NCI-H1092 (cell line): ENCODE results near the gene SH3PXD2A.
"Not testable (repeated sequence)": the region's sequence is repeated elsewhere in the genome, so short reads cannot be mapped to it uniquely, and the experiment has no call there.

ENCODE experiments used
- DNase-seq: peaks from one replicate; lab custom pipeline; 2025; lab: John Stamatoyannopoulos, UW

SH3PXD2A gene

DNA sequence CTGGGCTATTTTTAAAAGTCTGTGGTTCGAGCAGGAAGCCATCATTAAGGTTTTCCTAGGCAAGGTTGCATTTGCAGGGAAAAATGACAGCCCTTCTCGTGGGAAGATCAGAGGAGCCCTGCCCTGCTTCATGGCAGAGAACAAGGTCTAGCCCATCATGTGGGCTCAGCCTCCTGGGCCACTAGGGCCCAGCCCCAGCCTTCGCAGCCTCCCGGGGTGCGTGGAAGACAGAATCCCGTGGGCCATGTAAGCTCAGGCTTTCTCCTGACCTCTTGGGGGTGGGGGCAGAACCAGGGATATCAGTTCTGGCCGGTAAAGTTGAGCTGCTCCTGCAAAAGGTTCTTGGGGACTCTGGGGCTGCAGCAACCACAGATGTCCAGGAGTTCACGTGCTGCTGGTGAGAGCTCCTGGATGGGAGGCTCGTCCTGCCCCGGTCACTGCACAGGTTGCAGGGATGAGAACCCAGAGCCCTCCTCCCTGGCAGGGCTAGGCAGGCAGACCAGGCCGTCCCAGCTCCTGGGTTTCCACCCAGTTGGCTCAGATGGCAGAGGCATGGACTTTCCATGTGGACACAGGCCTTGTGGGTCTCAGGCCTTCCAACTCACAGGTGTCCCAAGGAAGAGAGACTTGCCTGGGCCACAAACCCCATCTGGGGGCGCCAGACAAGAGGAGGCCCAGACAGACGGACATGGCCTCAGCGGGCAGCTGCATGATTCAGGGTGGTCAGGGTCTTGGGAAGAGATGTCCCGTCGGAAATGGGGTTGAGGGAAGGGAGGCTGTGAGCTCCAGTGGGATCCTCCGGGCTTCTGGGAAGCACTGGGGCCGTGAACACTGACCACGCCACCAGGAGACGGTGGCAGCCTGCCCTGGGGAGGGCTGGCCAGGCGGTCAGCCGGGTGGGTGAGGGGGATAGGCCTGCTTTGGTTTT lies 235.7 kb downstream of the SH3PXD2A start:
- DNase-seq, result no peak

DNA sequence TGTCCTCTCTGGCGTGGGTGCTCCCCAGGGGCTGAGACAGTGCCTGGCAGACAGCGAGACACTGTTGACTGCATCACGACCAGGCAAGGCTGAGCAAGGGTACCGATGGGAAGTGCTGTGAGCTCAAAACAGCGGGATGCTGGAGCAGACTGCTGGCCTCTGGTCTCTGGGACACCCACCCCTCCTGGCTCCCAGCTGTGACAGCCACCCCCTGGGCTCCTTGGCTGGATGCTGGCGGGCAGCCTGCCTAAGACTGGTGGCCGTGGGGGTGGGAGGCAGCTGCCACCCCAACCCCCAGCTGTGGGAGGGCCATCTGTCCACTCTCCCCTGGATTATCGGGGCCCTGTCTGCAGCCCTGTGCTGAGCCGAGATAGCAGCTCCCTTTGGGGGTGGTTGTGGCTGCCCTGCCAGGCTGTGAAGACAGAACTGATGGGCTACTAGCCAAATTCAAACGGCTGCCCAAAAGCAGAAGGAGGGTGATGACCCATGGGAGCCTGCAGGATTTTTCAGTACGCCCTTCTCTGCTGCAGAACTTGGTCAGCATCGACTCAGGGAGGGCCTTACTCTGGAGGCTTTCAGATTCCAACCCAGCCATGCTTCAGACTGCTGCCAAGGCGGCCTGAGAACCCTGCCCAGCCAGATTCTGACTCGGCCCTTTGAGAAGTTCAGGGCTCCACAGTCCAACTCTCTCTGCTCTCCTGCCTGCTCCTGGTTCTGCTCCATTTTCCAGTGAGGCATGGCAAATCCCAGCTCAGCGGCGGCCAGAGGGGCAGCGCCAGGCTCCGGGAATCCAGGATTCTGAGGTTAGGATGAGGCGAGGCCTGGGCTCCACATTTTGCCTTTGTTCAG lies 236.6 kb downstream of the SH3PXD2A start:
- no peak for DNase-seq

DNA sequence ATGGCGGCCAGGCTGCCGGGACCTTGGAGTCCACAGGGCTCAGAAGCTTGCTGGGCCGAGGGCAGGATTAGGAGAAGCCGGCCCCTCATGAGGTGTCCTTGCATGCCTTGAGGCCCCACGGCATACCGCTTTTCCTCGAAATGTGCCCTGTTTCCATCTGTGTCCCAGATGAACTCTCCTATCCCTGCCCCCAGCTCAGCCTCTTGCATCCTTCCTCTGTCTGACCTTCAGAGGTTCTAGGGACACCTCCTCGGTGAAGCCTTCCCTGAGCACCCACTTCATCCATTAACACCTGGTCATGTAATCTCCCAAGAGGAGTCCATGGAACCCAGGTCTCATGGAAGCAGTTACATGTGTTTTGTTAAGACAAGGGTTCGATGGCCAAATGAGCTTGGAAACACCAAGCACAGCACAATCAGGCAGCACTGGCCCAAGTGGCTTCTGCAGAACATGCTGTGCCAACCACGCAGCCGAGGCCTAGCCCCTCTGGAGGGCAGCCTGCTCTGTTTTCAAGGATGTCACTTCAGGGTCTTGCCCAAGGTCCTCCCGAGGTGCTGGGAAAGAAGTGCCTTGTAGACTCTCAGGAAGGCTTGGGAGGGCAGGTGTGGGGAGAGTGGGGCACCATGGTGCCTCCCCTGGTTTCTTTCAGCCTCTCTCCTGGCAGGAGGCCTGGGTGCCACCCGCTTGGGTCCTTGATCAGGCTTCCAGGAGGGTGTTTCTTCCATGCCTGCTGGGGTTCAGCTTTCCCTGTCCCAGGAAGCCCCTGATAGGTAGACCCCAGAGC lies 237.6 kb downstream of the SH3PXD2A start:
- no peak for DNase-seq

DNA sequence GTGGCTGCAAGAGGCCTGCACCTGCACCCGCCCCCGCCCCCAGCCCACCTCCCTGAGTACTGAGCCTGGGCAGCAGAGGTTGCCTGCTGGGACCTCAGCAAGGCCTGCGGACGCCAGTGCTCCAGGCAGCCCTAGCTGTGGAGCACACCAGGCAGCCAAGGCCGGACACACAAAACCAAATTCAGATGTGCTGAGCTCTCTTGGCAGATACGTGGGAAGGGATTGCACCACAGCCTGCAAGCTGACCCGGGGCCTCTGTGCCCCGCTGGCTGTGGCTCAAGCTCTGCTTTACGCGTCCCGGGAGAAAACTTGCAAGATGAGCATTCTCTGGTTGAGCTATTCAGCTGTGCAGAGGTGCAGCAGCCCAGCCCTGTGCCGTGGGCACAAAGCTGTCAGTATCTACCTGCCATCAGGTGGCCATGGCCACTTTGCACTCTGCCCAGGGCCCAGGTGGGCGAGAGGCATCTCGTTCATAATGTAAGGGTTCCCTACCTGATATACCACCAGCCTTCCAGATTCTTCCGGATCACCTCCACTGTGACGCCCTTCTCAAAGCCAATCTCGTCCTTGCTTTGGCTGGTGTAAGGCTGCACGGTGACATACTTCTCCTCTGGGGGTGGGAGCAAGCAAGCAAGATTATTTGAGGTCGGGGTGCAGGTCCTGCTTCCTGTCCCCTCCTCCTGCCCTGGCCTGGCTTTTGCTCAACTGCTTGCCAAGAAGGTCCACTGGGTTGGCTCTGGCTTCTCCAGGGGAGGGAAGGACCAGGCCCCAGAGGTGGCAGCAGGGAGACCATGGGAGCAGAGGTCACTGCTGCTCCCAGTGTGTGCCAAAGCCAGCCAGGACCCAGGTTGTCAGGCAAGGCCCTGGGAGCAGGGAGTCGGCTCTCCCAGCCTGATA lies 238.4 kb downstream of the SH3PXD2A start:
- DNase-seq, result no peak

DNA sequence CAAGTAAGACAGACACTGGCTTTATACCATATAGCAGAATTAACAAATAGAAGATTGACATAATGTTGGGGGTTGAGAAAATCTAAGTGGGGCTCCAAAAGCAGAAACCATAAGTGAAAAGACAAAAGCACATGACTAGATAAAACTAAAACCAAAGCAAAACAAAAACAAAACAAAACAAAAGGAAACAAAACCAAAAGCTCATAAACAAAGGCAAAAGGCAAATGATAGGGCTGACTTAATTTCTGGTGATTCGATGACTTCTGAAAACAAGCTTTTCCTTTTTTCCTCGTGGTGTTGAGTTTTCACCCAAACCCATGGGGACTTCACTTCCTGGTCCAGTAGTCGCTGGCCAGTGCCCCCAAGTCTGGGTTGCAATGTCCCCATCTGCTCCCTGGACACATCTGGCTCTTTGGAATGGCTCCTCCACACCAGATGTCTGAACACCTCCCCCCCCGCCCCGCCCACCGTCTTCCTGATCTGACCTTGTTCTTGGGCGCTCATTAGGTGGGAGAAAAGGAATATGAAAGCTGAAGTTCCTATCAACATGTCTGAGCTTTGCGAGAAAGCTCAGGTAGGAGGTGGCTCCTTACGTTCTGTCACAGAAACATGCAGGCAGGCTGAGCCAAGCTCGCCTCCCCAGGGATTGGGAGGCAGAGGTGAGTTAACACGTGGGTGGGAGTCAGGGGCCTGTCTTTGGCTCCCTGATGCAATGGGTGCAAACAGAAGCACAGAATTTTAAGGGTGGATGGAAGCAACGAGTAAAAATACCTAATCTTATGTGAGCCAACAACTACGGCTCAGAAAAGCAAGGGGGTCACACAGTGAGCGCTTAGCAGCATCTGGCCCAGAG lies 240.8 kb downstream of the SH3PXD2A start:
- DNase-seq, result no peak

DNA sequence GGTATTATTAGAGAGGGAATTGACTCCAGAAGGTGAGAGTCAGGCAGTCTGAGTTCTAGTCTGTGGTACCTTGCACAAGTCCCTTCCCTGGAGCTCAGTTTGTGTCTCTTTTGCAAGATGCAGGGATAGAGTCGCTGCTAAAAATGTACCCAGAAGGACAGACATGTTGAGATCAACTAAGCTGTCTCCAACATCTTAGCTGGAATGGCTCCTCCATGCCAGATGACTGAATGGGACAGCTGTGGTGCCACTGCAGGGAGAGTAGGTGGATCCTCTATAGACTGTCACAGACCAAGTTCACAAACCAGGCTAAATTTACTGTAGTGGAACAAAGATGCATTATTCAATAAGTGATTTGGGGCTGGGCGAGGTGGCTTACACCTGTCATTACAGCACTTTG lies 241.8 kb downstream of the SH3PXD2A start:
- no peak for DNase-seq

DNA sequence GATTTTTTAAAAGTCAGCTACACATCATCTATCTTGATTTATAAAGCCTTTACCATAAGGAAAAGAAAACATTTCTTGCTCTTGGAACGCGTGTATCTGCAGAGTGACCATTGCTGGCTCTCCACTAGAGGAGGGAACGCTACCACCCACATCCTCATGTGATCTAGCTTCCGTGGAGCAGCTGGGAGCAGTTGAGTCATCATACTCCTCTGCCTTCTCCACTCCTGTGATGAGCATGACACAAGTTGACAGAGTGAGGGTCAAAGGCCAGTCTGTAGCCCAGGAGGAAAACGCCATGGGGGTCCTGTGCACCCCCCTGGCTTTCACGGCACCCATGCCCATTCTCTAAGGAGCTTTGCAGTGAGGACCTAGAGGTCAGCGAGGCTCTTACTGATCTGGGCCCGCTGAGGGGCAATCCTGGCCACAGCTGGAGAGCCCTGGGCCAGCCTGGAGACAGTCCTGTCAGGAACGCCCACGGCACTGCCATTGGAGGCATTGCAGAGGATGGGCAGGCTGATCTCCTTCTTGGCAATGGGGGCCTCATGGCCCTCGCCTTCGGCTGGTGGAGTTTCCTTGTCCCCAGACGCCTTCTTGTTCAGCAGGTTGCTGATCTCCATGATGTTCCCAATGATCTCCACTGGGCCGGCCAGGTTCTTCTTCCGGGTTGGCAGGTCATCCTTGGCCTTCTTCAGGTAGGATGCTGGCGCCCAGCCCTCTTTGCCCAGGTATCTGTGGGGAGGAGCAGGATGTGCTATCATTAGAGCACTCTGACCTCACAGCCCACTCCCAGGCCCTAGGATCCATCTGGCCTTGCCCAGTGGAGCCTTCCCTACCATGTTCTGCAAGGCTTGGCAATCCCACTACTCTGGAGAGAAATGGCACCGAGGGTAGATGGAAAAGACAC lies 242.7 kb downstream of the SH3PXD2A start:
- DNase-seq, result no peak

DNA sequence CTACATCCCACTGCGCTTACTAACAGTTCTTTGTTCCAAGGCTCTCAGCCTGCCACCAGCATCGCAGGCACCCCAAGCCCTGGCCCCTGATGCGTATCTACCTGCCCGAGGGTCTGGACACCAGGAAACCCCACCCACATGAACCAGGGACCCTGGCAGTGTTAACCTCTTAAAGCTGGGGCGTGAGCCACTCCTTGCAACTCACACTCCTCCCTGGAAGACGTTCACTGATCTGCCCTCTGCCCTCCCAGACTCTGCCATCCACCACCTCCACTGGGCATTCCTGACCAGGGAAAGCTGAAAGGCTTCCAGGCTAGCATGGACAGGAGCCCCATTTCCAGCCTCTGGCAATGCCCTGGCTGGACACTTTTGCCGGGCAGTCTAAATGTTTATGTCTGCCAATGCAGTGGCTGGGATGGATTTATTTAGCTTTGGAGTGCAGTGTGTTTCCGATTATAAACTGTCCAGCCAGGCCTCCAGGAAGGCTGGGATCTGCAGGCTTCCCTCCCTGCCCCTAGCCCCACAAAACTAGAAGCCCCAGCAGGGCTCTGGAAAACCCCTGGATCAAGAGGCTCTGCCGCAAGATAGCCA lies 244.4 kb downstream of the SH3PXD2A start:
- no peak for DNase-seq

DNA sequence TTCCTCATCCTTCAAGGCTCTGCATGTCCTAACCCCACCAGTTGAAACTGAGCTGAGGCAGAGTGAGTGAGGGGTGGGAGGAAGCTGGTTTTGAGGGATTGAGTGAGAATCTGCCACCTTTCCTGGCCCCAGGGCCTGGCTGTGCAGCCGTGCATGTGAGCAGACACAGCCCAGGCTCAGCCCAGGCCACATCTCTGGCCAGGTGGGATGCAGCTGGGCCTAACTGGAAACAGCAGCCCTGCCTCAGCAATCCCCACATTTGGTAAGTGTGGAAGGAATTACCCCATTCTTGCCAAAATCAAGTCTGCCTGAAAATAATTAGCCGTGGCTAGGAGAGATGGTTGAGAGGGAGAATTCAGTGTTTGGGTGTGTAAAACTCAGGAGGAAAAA lies 245.3 kb downstream of the SH3PXD2A start:
- no peak for DNase-seq

DNA sequence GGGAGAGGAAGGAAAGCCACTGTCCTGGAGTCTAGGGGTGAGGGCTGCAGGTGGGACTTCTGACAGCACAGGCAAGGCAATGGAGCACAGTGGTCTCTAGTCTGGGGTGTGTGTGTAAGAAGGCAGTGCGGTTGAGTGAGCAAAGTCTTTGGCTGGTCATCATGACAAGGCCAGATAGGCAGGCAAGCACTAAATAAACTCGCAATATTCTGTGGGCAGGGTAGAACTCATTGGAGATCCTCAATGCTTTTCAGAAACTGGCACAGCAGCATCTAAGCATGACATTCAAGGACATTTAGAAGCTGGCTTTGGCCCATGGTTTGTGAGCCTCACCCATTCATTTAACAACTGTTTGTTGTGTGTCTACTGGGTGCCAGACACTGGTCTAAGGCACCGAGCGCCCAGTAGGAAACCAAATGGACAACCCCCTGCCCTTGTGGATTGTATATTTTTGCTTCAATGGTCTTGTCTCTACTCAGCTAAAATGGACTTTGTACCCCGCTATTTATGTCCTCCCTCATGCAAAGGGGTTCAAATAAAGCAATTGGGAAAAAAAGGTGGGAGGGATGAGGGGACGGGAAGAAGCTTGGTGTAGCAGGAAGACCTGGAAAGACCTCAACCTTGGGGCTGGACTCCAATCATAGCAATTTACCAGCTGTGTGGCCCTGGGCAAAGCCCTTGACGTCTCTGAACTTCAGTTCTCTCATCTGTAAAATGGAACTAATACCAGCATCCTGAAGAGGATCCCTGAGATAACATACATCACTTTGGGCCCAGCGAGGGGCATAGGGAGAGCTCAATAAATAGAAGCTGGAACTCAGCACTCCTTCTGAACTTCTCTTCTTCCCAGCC lies 245.9 kb downstream of the SH3PXD2A start:
- DNase-seq, result no peak

DNA sequence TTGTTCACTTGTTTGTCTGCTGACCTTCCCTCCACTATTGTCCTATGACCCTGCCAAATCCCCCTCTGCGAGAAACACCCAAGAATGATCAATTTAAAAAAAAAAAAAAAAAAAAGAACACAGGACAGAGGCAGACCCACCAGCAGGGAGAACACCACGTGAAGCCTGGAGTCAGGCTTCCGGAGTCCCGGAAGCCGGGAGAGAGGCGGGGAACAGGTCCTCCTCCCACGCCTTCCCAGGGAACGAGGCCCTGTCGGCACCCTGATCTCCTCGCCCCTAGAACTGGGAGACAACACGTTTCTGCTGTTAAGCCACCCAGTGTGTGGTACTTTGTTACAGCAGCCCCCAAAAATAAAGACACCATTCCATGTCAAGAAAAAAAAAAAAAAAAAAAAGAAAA lies 247.3 kb downstream of the SH3PXD2A start:
- not testable (repeated sequence) for DNase-seq

DNA sequence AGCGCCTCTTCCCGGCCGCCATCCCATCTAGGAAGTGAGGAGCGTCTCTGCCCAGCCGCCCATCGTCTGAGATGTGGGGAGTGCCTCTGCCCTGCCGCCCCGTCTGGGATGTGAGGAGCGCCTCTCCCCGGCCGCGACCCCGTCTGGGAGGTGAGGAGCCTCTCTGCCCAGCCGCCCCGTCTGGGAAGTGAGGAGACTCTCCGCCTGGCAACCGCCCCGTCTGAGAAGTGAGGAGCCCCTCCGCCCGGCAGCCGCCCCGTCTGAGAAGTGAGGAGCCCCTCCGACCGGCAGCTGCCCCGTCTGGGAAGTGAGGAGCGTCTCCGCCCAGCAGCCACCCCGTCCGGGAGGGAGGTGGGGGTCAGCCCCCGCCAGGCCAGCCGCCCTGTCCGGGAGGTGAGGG lies 248.3 kb downstream of the SH3PXD2A start:
- DNase-seq, result not testable (repeated sequence)

DNA sequence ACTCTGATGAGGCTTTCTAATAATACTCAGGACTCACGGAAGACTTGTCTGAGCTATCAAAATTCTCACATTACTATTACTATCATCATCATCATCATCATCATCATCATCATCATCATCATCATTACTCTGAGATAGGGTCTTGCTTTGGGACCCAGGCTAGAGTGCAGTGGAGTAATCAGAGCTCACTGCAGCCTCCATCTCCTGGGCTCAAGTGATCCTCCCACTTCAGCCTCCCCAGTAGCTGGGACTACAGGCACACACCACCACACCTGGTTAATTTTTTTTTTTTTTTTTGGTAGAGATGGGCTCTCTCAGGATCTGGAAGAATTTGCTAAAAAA lies 249.3 kb downstream of the SH3PXD2A start:
- DNase-seq, result not testable (repeated sequence)

DNA sequence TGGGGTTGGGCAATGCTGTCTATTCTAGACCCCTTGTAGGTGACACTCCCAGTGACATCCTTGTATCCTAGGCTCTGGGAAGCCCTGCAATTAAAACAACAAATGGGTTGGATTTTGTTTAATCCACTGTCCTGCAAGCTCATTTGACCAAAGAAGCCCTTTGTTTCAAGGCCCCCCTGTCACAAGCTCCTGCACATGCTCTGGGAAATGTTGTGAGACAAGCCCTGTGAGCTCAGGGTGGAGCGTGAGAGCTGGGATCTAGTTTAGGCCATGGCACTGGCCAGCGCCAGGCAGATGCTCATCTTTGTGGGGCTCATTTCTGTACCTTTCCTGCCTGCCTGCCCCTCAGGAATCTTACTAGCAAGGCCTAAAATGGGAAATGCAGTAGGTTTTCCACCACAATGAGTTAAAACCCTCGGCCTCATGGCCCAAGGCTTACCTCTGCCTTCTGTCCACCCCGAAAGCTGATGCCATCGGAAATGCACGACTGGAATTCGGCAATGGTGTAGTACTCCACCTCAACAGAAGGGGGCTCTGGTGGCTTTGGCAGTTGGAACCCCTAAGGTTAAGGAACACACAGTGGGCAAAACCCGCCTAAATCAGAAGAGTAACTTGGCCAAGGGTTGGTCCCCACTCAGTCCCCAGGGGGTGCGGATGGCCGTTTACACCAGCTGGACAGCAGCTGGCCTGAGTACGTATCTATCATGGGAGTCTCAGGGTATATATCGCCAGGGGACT lies 249.8 kb downstream of the SH3PXD2A start:
- no peak for DNase-seq

DNA sequence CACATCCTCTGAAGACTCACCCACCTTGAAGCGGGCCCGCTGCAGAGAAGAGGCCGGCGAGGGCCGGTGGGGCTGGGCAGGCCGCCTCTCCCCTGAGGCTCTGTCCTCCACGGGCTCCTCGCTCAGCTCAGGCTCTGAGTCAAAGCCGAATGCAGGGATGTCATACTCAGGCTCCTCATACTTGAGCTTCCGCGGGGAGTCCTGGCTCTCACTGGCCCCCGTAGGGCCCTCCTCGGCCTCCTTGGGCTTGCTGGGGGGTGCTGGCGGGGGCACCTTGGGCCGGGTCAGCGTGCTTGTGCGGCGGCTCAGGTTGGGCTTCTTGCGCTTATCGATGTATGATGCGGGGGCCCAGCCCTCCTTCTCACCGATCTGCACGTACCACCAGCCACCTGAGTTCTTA lies 252.0 kb downstream of the SH3PXD2A start:
- no peak for DNase-seq

DNA sequence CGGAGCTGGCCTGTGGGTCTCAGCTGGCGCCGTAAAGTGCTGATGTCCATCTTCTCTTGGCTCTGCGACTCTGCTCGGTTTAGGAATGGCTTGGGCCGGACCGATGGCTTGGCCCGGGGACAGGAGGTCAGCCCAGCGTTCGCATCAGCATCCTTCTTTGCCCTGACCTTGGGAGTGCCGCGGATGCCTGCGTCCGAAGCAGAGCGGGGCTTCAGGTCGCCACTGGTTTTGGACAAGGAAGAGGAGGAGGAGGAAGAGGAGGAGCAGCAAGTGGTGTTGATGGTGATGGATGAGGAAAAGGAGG lies 252.6 kb downstream of the SH3PXD2A start:
- no peak for DNase-seq
